Parathyroid adenoma (tissue), 2 donors: ENCODE measurements around the gene RNF182.
"Not testable (repeated sequence)": the region's sequence is repeated elsewhere in the genome, so short reads cannot be mapped to it uniquely, and the experiment has no call there.

ENCODE experiments used
- H2AFZ ChIP-seq: fragments of 300-600 bp; sonication (generic); one replicate; pipeline ENCODE4 v1.7.0; 2017; ENCODE audit warnings: antibody characterized with exemption, mild to moderate bottlenecking
- H3K27ac ChIP-seq: fragments of 300-600 bp; sonication (generic); one replicate; pipeline ENCODE4 v1.7.0; 2017
- H3K27me3 ChIP-seq: fragments of 300-600 bp; sonication (generic); one replicate; pipeline ENCODE4 v1.7.0; 2017; ENCODE audit warnings: low read length; ENCODE audit not compliant: control insufficient read depth, insufficient read depth
- H3K36me3 ChIP-seq: fragments of 300-600 bp; sonication (generic); one replicate; pipeline ENCODE4 v1.7.0; 2017; ENCODE audit warnings: low read length; ENCODE audit not compliant: control insufficient read depth, insufficient read depth
- H3K4me1 ChIP-seq: fragments of 300-600 bp; sonication (generic); one replicate; pipeline ENCODE4 v1.7.0; 2017; ENCODE audit warnings: control low read depth
- H3K4me2 ChIP-seq: fragments of 300-600 bp; sonication (generic); one replicate; pipeline ENCODE4 v1.7.0; 2017; ENCODE audit warnings: low read length
- H3K4me3 ChIP-seq: fragments of 300-600 bp; sonication (generic); one replicate; pipeline ENCODE4 v1.7.0; 2017; ENCODE audit warnings: low read depth, low read length
- H3K79me2 ChIP-seq: fragments of 300-600 bp; sonication (generic); one replicate; pipeline ENCODE4 v1.7.0; 2017; ENCODE audit warnings: control low read depth
- H3K9ac ChIP-seq: fragments of 300-600 bp; sonication (generic); one replicate; pipeline ENCODE4 v1.7.0; 2017; ENCODE audit warnings: mild to moderate bottlenecking
- H3K9me3 ChIP-seq: fragments of 300-600 bp; sonication (generic); one replicate; pipeline ENCODE4 v1.7.0; 2017; ENCODE audit warnings: low read length; ENCODE audit not compliant: control insufficient read depth
- CTCF ChIP-seq: fragments of 300-600 bp; sonication (generic); IDR thresholded peaks from one replicate; pipeline ENCODE4 v1.7.0; 2017; ENCODE audit warnings: antibody characterized with exemption, mild to moderate bottlenecking
- donor health status: primary hyperparathyroidism.

The RNF182 gene

GRCh38 chr6:13953061-13953705, 28.4 kb downstream of the RNF182 start:
- no peak for TF ChIP-seq CTCF
- Histone ChIP-seq H2AFZ (no peak overlapping the region), H3K4me1 (no peaks in the 10 kb centered on the region), H3K27me3 (no peaks in the 10 kb centered on the region), H3K36me3 (no peaks in the 10 kb centered on the region), H3K9ac (no peak overlapping the region), H3K27ac (no peak overlapping the region), H3K9me3 (no peaks in the 10 kb centered on the region), H3K4me2 (no peak overlapping the region), H3K79me2 (no peaks in the 10 kb centered on the region), H3K4me3 (no peak overlapping the region)

- Histone ChIP-seq H3K9me3 (no peaks in the 10 kb centered on the region), H3K4me3 (no peak overlapping the region), H3K27me3 (no peaks in the 10 kb centered on the region), H3K4me1 (no peaks in the 10 kb centered on the region), H3K36me3 (no peaks in the 10 kb centered on the region), H3K4me2 (no peak overlapping the region), H3K9ac (no peak overlapping the region), H2AFZ (no peak overlapping the region), H3K27ac (no peak overlapping the region), H3K79me2 (peaks cover 3% of the 10 kb centered on the region)
- TF ChIP-seq CTCF, result no peak
Measured at GRCh38 chr6:13965582-13966127, 40.9 kb downstream of the RNF182 start.

- Histone ChIP-seq H2AFZ (no peak overlapping the region), H3K9ac (no peak overlapping the region), H3K27ac (no peak overlapping the region), H3K36me3 (no peaks in the 10 kb centered on the region), H3K4me1 (no peaks in the 10 kb centered on the region), H3K4me3 (no peak overlapping the region), H3K27me3 (no peaks in the 10 kb centered on the region), H3K4me2 (no peak overlapping the region), H3K9me3 (no peaks in the 10 kb centered on the region), H3K79me2 (no peaks in the 10 kb centered on the region)
- no peak for TF ChIP-seq CTCF
Measured at GRCh38 chr6:13971303-13971702, 46.6 kb downstream of the RNF182 start.

DNA sequence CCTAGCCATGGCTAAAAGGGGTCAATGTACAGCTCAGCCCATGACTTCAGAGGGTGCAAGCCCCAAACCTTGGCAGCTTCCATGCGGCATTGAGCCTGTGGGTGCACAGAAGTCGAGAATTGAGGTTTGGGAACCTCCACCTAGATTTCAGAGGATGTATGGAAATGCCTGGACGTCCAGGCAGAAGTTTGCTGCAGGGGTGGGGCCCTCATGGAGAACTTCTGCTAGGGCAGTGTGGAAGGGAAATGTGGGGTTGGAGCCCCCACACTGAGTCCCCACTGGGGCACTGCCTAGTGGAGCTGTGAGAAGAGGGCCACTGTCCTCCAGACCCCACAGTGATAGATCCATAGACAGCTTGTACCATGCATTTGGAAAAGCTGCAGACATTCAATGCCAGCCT, 47.9 kb downstream of the RNF182 start:
- not testable (repeated sequence) for H3K4me1 ChIP-seq, H3K79me2 ChIP-seq, H3K4me2 ChIP-seq, H3K27me3 ChIP-seq, H3K4me3 ChIP-seq, H3K9me3 ChIP-seq, H3K27ac ChIP-seq, H3K36me3 ChIP-seq, H3K9ac ChIP-seq, H2AFZ ChIP-seq

DNA sequence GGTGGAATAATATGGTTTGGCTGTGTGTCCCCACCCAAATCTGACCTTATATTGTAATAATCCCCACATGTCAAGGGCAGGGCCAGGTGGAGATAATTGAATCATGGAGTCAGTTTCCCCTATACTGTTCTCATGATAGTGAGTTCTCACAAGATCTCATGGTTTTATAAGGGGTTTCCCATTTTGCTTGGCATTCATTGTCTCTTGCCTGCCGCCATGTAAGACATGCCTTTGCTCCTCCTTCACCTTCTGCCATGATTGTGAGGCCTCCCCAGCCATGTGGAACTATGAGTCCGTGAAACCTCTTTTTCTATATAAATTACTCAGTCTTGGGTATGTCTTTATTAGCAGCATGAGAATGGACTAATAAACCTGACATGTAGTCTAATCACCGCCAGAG, 48.7 kb downstream of the RNF182 start:
- H3K27ac ChIP-seq, H3K9me3 ChIP-seq, H3K27me3 ChIP-seq, H3K4me1 ChIP-seq, H3K4me3 ChIP-seq, H2AFZ ChIP-seq, H3K79me2 ChIP-seq, H3K4me2 ChIP-seq, H3K9ac ChIP-seq, H3K36me3 ChIP-seq: not testable (repeated sequence)
